ENCODE measurements around the gene B9D1. TPM values are rescaled to one million over a fixed set of nuclear protein-coding genes. Genes with fewer than 3 reads are reported as not detected.

B9D1 gene
- total RNA-seq, 1 experiment from 2014 or later, result 31.9 TPM

GRCh38 chr17:19377602-19378415 lies 15.3 kb upstream of the B9D1 start (continued):
- TF ChIP-seq ELF4 (CRISPR knock-in tag; IDR thresholded peaks at IDR 0.05; ENCODE audit: low read depth), result no peak
- TF ChIP-seq GABPB1 (CRISPR knock-in tag; IDR thresholded peaks at IDR 0.05), result peak; percentile 26; the same call in 1 of the 2 replicates
- TF ChIP-seq ZNF532 (CRISPR knock-in tag; IDR thresholded peaks at IDR 0.05; ENCODE audit: borderline replicate concordance), result no peak
- TF ChIP-seq FOXP4 (CRISPR knock-in tag; IDR thresholded peaks at IDR 0.05), result peak; percentile 20; the same call in 1 of the 2 replicates
- no peak for TF ChIP-seq AR (CRISPR knock-in tag; IDR thresholded peaks at IDR 0.05)
- TF ChIP-seq SMAD4 (CRISPR knock-in tag; IDR thresholded peaks at IDR 0.05), result no peak
- no peak for TF ChIP-seq GTF2I (CRISPR knock-in tag; conservative IDR thresholded peaks at IDR 0.05)

- DNase-seq (ENCODE audit: low spot score) (no peak), ATAC-seq (no peak)
- H3K4me3 Mint-ChIP-seq, result peak overlapping the region; percentile 99
- TF ChIP-seq IRF2 (CRISPR knock-in tag; IDR thresholded peaks at IDR 0.05; ENCODE audit: borderline replicate concordance, low read depth), result no peak
- TF ChIP-seq GTF2I (CRISPR knock-in tag; conservative IDR thresholded peaks at IDR 0.05), result no peak
- TF ChIP-seq USF2 (CRISPR knock-in tag; IDR thresholded peaks at IDR 0.05), result no peak
- TF ChIP-seq CDX4 (CRISPR knock-in tag; IDR thresholded peaks at IDR 0.05; ENCODE audit: borderline replicate concordance), result no peak
- TF ChIP-seq HMGA2 (CRISPR knock-in tag; IDR thresholded peaks at IDR 0.05), result 0 out of 2 replicates have a peak, but pooled peaks have one; percentile 11
- no peak for TF ChIP-seq ZBTB21 (CRISPR knock-in tag; IDR thresholded peaks at IDR 0.05; ENCODE audit: borderline replicate concordance)
- peak overlapping the region; percentile 97 for H3K27ac Mint-ChIP-seq
- POLR2A ChIA-PET, result interaction anchor here (1.6 to 1.9 kb wide), 4 partner anchors 10 to 271 kb away, joined by 10 to 14 read pairs (median 14); partner anchors contain the start of genes ALDH3A2, B9D1 and MFAP4
- H3K4me1 Mint-ChIP-seq, result peaks cover 16% of the 10 kb centered on the region
- CTCF ChIA-PET, result interaction anchor here (1.1 to 2.6 kb wide), 9 partner anchors 10 to 390 kb away, joined by 4 to 87 read pairs (median 16); partner anchors contain the start of genes B9D1 and MFAP4
- H3K36me3 Mint-ChIP-seq, result peaks cover 25% of the 10 kb centered on the region
- no peaks in the 10 kb centered on the region for H3K9me3 Mint-ChIP-seq
- H3K27me3 Mint-ChIP-seq (ENCODE audit: low read depth), result no peaks in the 10 kb centered on the region
Measured at GRCh38 chr17:19376811-19377210, 14.3 kb upstream of the B9D1 start.

Measured in WTC11 (cell line).